Measurements from ENCODE around the gene EEF1A2.

The EEF1A2 gene

DNA sequence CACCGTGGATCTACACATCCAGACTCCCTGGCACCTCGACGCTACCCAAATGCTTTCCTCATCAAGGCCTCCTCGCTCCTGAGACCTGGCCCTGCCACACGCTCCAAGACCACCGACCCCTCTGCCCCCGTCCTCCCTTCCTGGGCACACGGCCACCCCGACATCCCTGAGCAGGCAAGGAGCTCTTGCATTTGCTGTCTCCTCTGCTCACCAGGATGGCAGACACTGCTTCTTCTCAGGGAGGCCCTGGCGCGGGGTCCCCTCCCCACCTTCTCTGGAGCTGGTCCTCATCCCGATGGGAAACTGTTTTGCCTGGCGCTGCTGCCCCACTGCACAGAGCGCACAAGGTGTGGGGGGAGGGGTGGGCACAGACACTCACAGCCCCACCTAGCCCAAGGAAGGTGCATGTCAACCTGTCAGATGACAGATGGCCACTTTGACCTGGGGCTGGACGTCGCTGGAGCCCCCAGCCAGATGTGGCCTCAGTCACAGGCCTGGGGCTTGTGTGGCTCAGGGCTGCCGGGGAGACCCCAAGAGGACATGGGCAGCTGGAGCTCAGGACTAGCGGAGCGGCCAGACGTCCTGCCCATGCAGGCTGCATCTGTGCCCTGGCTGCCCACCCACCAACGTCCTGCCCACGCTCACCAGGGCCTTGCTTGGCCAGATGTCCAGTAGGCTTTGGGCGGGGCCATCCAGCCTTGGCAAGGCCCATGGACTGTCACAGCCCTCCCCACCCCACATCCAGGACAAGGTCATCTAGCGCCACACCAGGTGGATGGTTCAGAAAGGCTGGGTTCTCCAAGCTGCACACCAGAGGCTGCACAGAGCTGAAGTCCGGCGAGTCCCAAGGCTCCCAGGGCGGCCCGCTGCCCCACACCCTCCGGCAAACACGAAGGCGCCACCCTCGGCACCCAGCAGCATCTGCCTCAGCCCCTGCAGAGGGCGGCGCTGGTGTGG is 20.3 kb downstream of the EEF1A2 start:
- TF ChIP-seq FOXP2 (optimal IDR thresholded peaks at IDR 0.05; ENCODE audit: borderline replicate concordance, extremely low read depth, extremely low read length, insufficient read depth) (no peak), TAF1 (IDR thresholded peaks at IDR 0.05; ENCODE audit: borderline replicate concordance, insufficient read depth, low read length) (no peak), SIN3A (IDR thresholded peaks at IDR 0.05; ENCODE audit: borderline replicate concordance, insufficient read depth, low read length) (no peak), POLR2AphosphoS5 (IDR thresholded peaks at IDR 0.05; ENCODE audit: low read depth, low read length) (no peak)
- TF ChIP-seq, protein P1, sequence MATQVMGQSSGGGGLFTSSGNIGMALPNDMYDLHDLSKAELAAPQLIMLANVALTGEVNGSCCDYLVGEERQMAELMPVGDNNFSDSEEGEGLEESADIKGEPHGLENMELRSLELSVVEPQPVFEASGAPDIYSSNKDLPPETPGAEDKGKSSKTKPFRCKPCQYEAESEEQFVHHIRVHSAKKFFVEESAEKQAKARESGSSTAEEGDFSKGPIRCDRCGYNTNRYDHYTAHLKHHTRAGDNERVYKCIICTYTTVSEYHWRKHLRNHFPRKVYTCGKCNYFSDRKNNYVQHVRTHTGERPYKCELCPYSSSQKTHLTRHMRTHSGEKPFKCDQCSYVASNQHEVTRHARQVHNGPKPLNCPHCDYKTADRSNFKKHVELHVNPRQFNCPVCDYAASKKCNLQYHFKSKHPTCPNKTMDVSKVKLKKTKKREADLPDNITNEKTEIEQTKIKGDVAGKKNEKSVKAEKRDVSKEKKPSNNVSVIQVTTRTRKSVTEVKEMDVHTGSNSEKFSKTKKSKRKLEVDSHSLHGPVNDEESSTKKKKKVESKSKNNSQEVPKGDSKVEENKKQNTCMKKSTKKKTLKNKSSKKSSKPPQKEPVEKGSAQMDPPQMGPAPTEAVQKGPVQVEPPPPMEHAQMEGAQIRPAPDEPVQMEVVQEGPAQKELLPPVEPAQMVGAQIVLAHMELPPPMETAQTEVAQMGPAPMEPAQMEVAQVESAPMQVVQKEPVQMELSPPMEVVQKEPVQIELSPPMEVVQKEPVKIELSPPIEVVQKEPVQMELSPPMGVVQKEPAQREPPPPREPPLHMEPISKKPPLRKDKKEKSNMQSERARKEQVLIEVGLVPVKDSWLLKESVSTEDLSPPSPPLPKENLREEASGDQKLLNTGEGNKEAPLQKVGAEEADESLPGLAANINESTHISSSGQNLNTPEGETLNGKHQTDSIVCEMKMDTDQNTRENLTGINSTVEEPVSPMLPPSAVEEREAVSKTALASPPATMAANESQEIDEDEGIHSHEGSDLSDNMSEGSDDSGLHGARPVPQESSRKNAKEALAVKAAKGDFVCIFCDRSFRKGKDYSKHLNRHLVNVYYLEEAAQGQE (IDR thresholded peaks at IDR 0.05; ENCODE audit: insufficient read depth in 1 of 2, low read depth in 2 of 2, low read length in 2 of 2) = no peak

DNA sequence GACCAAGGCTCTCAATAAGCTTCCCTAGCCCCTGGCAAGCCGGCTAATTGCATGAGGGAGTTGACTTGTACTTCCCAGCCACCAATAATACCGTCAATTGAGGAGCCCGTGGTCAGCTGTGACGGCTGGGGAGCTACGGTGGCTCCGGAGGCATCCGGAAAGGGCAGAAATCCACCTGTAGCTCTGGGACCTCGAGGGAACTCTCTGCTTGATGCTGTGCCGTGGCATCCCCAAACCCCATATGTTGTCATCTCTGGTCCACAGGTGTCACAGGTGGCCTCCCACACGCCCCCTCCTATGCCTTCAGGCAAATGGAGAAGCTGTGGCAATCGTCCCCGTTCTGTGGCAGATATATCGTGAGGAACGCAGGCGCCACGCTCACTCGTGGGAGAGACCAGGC is 20.9 kb downstream of the EEF1A2 start:
- no peak for TF ChIP-seq TAF1 (IDR thresholded peaks at IDR 0.05; ENCODE audit: borderline replicate concordance, insufficient read depth, low read length)
- no peak for TF ChIP-seq SIN3A (IDR thresholded peaks at IDR 0.05; ENCODE audit: borderline replicate concordance, insufficient read depth, low read length)
- no peak for TF ChIP-seq POLR2AphosphoS5 (IDR thresholded peaks at IDR 0.05; ENCODE audit: low read depth, low read length)
- TF ChIP-seq, protein P1 (IDR thresholded peaks at IDR 0.05; ENCODE audit: insufficient read depth in 1 of 2, low read depth in 2 of 2, low read length in 2 of 2) = no peak
- TF ChIP-seq FOXP2 (optimal IDR thresholded peaks at IDR 0.05; ENCODE audit: borderline replicate concordance, extremely low read depth, extremely low read length, insufficient read depth) = no peak

DNA sequence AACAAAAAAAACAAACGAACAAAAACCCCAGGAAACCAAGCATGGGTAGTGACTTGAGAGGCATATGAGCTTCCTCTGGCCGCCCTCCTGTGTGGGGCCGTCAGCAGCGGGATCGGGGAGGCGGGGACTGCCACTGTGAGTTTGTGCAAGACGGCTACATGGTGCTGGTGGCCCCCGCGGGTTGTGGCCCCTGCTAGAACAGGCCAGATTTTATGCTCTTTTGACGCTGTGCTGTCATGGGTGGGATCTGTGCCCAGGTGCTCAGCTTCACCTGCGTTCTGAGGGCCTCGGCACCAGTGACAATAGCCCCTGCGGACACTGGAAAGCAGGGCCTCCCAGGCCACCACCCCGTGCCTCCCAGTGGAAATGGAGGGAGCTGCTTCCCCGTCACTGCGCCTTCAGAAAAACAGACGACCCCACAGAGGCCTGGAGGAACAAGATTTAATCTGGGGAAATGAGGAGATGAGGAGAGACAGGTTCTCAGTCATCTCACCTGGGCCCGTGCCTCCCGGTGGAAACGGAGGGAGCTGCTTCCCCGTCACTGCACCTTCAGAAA is 21.7 kb downstream of the EEF1A2 start:
- TF ChIP-seq TAF1 (IDR thresholded peaks at IDR 0.05; ENCODE audit: borderline replicate concordance, insufficient read depth, low read length) = no peak
- TF ChIP-seq FOXP2 (optimal IDR thresholded peaks at IDR 0.05; ENCODE audit: borderline replicate concordance, extremely low read depth, extremely low read length, insufficient read depth) = no peak
- no peak for TF ChIP-seq SIN3A (IDR thresholded peaks at IDR 0.05; ENCODE audit: borderline replicate concordance, insufficient read depth, low read length)
- TF ChIP-seq POLR2AphosphoS5 (IDR thresholded peaks at IDR 0.05; ENCODE audit: low read depth, low read length) = no peak
- TF ChIP-seq, protein P1 (IDR thresholded peaks at IDR 0.05; ENCODE audit: insufficient read depth in 1 of 2, low read depth in 2 of 2, low read length in 2 of 2) = no peak

DNA sequence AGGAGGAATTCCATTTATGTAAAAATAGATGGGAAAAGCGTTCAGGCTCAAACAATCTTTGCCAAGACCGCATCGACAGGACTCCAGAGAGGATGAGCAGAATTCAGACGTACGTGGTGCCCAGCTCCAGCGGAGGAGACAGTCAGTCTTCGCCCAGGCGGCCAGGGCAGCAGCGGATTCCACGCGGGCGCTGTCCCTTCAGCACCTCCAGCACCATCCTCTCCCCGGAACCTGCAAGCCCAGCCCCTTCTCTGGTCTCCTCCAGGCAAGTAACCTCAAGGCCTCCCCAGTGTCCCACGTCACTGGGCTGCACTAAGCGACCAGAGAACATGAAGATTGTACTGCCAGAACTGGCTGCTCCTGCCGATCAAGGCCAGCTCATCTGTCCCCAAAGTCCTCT is 23.7 kb downstream of the EEF1A2 start:
- TF ChIP-seq FOXP2 (optimal IDR thresholded peaks at IDR 0.05; ENCODE audit: borderline replicate concordance, extremely low read depth, extremely low read length, insufficient read depth) (no peak), TAF1 (IDR thresholded peaks at IDR 0.05; ENCODE audit: borderline replicate concordance, insufficient read depth, low read length) (no peak), SIN3A (IDR thresholded peaks at IDR 0.05; ENCODE audit: borderline replicate concordance, insufficient read depth, low read length) (no peak), POLR2AphosphoS5 (IDR thresholded peaks at IDR 0.05; ENCODE audit: low read depth, low read length) (no peak)
- TF ChIP-seq, protein P1 (IDR thresholded peaks at IDR 0.05; ENCODE audit: insufficient read depth in 1 of 2, low read depth in 2 of 2, low read length in 2 of 2) = peak; percentile 83 to 91
